HEK293 (cell line): ENCODE measurements around the gene PCID2.

ENCODE experiments used
- CTCF ChIA-PET: fragments of 350-600 bp; formaldehyde crosslinking; extraction: SDS; loops from one replicate; lab custom pipeline; 2021; ENCODE audit warnings: antibody characterized with exemption; lab: Yijun Ruan, JAX
- POLR2A ChIA-PET: fragments of 300-600 bp; formaldehyde crosslinking; extraction: SDS; loops from one replicate; lab custom pipeline; 2020; ENCODE audit warnings: antibody characterized with exemption, inconsistent platforms; lab: Yijun Ruan, JAX
- H3K27ac ChIP-seq: fragments of 200-500 bp; sonication (Bioruptor generic); 2 replicates; pipeline ENCODE4 v1.5.1; 2014; ENCODE audit warnings: low read depth, low read length, control low read depth, inconsistent platforms; ENCODE audit errors: extremely low read depth
- H3K36me3 ChIP-seq, 2 experiments: fragments of 200-500 bp in 1 of 2; sonication (Bioruptor generic) in 1 of 2; 1 replicate in 1 of 2; 2 replicates in 1 of 2; pipeline ENCODE4 v1.5.1; 2014 to 2017; ENCODE audit warnings: inconsistent platforms in 2 of 2, low read length in 2 of 2; ENCODE audit not compliant: control insufficient read depth in 2 of 2, insufficient read depth in 1 of 2
- H3K4me1 ChIP-seq: fragments of 200-500 bp; sonication (Bioruptor generic); 2 replicates; pipeline ENCODE4 v1.5.1; 2014; ENCODE audit warnings: mild to moderate bottlenecking, low read length, inconsistent platforms; ENCODE audit not compliant: control insufficient read depth, insufficient read depth
- H3K4me3 ChIP-seq: 2 replicates; pipeline ENCODE4 v1.5.1; 2011; ENCODE audit warnings: low read depth, mild to moderate bottlenecking, control low read depth, low read length, moderate library complexity
- H3K9me3 ChIP-seq: fragments of 200-500 bp; sonication (Bioruptor generic); 2 replicates; pipeline ENCODE4 v1.5.1; 2014; ENCODE audit warnings: low read depth, low read length, inconsistent platforms; ENCODE audit not compliant: control insufficient read depth, insufficient read depth
- EGR2 ChIP-seq: fragments of 450-650 bp; formaldehyde crosslinking; IDR thresholded peaks from 2 replicates; pipeline ENCODE4 v1.5.1; 2016; ENCODE audit warnings: low read depth, missing biosample characterization, missing genetic modification characterization
- GLIS1 ChIP-seq: fragments of 450-650 bp; formaldehyde crosslinking; IDR thresholded peaks from 2 replicates; pipeline ENCODE4 v1.5.1; 2016; ENCODE audit warnings: missing biosample characterization, missing genetic modification characterization
- MYNN ChIP-seq: fragments of 450-650 bp; formaldehyde crosslinking; IDR thresholded peaks from 2 replicates; pipeline ENCODE4 v1.5.1; 2016; ENCODE audit warnings: missing biosample characterization, missing genetic modification characterization, borderline replicate concordance
- MZF1 ChIP-seq: fragments of 450-650 bp; formaldehyde crosslinking; IDR thresholded peaks from 2 replicates; pipeline ENCODE4 v1.5.1; 2017; ENCODE audit warnings: missing biosample characterization, missing genetic modification characterization, borderline replicate concordance
- SETDB1 ChIP-seq: IDR thresholded peaks from one replicate; pipeline ENCODE4 v1.6.1; 2017; ENCODE audit warnings: mild to moderate bottlenecking, low read length, moderate library complexity, mixed read lengths; ENCODE audit not compliant: insufficient read length
- ZEB2 ChIP-seq: fragments of 450-650 bp; formaldehyde crosslinking; IDR thresholded peaks from 2 replicates; pipeline ENCODE4 v1.5.1; 2016; ENCODE audit warnings: missing biosample characterization, missing genetic modification characterization
- ZFP37 ChIP-seq: fragments of 450-650 bp; formaldehyde crosslinking; IDR thresholded peaks from 2 replicates; pipeline ENCODE4 v1.5.1; 2016; ENCODE audit warnings: missing biosample characterization, missing genetic modification characterization
- ZIC2 ChIP-seq: fragments of 450-650 bp; formaldehyde crosslinking; IDR thresholded peaks from 2 replicates; pipeline ENCODE4 v1.5.1; 2016; ENCODE audit warnings: missing biosample characterization, missing genetic modification characterization
- ZNF112 ChIP-seq: fragments of 450-650 bp; formaldehyde crosslinking; IDR thresholded peaks from 2 replicates; pipeline ENCODE4 v1.5.0; 2017; ENCODE audit warnings: missing biosample characterization, missing genetic modification characterization
- ZNF211 ChIP-seq: fragments of 450-650 bp; formaldehyde crosslinking; IDR thresholded peaks from 2 replicates; pipeline ENCODE4 v1.5.1; 2016; ENCODE audit warnings: low read depth, missing biosample characterization, missing genetic modification characterization
- ZNF341 ChIP-seq: fragments of 450-650 bp; formaldehyde crosslinking; IDR thresholded peaks from 2 replicates; pipeline ENCODE4; 2016; ENCODE audit warnings: low read depth, missing biosample characterization, missing genetic modification characterization
- ZNF416 ChIP-seq: fragments of 450-650 bp; formaldehyde crosslinking; IDR thresholded peaks from 2 replicates; pipeline ENCODE4 v1.5.1; 2016; ENCODE audit warnings: missing biosample characterization, missing genetic modification characterization
- ZNF423 ChIP-seq: fragments of 450-650 bp; formaldehyde crosslinking; IDR thresholded peaks from 2 replicates; pipeline ENCODE4 v1.5.1; 2016; ENCODE audit warnings: missing biosample characterization, missing genetic modification characterization
- ZNF473 ChIP-seq: fragments of 450-650 bp; formaldehyde crosslinking; IDR thresholded peaks from 2 replicates; pipeline ENCODE4 v1.5.1; 2017; ENCODE audit warnings: missing biosample characterization, missing genetic modification characterization
- ZNF514 ChIP-seq: fragments of 450-650 bp; formaldehyde crosslinking; IDR thresholded peaks from 2 replicates; pipeline ENCODE4 v1.5.1; 2016; ENCODE audit warnings: missing biosample characterization, missing genetic modification characterization
- ZNF654 ChIP-seq: fragments of 450-650 bp; formaldehyde crosslinking; IDR thresholded peaks from 2 replicates; pipeline ENCODE4 v1.5.1; 2016; ENCODE audit warnings: low read depth, missing biosample characterization, missing genetic modification characterization
- ZNF777 ChIP-seq: fragments of 450-650 bp; formaldehyde crosslinking; IDR thresholded peaks from 2 replicates; pipeline ENCODE4 v1.5.1; 2017; ENCODE audit warnings: missing biosample characterization, missing genetic modification characterization, borderline replicate concordance
- ZNF830 ChIP-seq: fragments of 450-650 bp; IDR thresholded peaks from 2 replicates; pipeline ENCODE4 v1.5.0; 2018; ENCODE audit warnings: missing biosample characterization, missing genetic modification characterization, low read depth, mild to moderate bottlenecking, moderate library complexity
- ZNF837 ChIP-seq: fragments of 450-650 bp; formaldehyde crosslinking; IDR thresholded peaks from 2 replicates; pipeline ENCODE4 v1.5.1; 2016; ENCODE audit warnings: missing biosample characterization, missing genetic modification characterization
- ZSCAN16 ChIP-seq: fragments of 450-650 bp; formaldehyde crosslinking; IDR thresholded peaks from 2 replicates; pipeline ENCODE4 v1.5.1; 2016; ENCODE audit warnings: missing biosample characterization, missing genetic modification characterization

Gene PCID2

GRCh38 chr13:113184568-113185440 lies 23.7 kb downstream of the PCID2 start:
- H3K4me1 ChIP-seq: no peaks in the 10 kb centered on the region
- no peak for TF ChIP-seq ZNF830
- TF ChIP-seq ZNF341 (tag by site-specific recombination): peak; percentile 31; the same call in 1 of the 2 replicates
- TF ChIP-seq ZNF423 (tag by site-specific recombination): no peak
- peak; percentile 63 for TF ChIP-seq GLIS1
- TF ChIP-seq ZIC2 (tag by site-specific recombination): peak; percentile 68
- no peak for TF ChIP-seq ZNF416 (tag by site-specific recombination)
- H3K27ac ChIP-seq: no peak overlapping the region
- no peak overlapping the region for H3K4me3 ChIP-seq
- POLR2A ChIA-PET: interaction anchor here (0.5 kb wide), 1 partner anchor 114 kb away, joined by 3 read pairs; no protein-coding TSS in a partner anchor
- CTCF ChIA-PET: interaction anchor here (0.7 kb wide), 1 partner anchor 242 kb away, joined by 4 read pairs; no protein-coding TSS in a partner anchor
- peaks cover 4 to 68% of the 10 kb centered on the region in 2 experiments for H3K36me3 ChIP-seq
- H3K9me3 ChIP-seq: no peaks in the 10 kb centered on the region

- Histone ChIP-seq H3K36me3 (peaks cover 4 to 75% of the 10 kb centered on the region in 2 experiments), H3K4me1 (no peaks in the 10 kb centered on the region), H3K4me3 (no peak overlapping the region), H3K27ac (no peak overlapping the region), H3K9me3 (no peaks in the 10 kb centered on the region)
- POLR2A ChIA-PET: no interaction called here
- CTCF ChIA-PET: interaction anchor here (1.0 kb wide), 2 partner anchors 20 to 148 kb away, joined by 3 read pairs; no protein-coding TSS in a partner anchor
- TF ChIP-seq ZNF837 (tag by site-specific recombination) (no peak), ZIC2 (tag by site-specific recombination) (no peak), ZNF423 (tag by site-specific recombination) (no peak), ZSCAN16 (tag by site-specific recombination) (no peak), ZEB2 (tag by site-specific recombination) (no peak), ZNF112 (tag by site-specific recombination) (no peak), MYNN (tag by site-specific recombination) (no peak), MZF1 (tag by site-specific recombination) (no peak), ZFP37 (tag by site-specific recombination) (no peak), ZNF211 (no peak), ZNF473 (tag by site-specific recombination) (no peak), ZNF654 (tag by site-specific recombination) (no peak), ZNF777 (tag by site-specific recombination) (no peak)
Observed at GRCh38 chr13:113183450-113184129, 24.9 kb downstream of the PCID2 start.

- POLR2A ChIA-PET: no interaction called here
- Histone ChIP-seq H3K27ac (no peak overlapping the region), H3K4me3 (no peak overlapping the region), H3K36me3 (peaks cover 4 to 79% of the 10 kb centered on the region in 2 experiments), H3K9me3 (no peaks in the 10 kb centered on the region), H3K4me1 (no peaks in the 10 kb centered on the region)
- TF ChIP-seq SETDB1 (no peak), ZNF514 (no peak), EGR2 (tag by site-specific recombination) (no peak)
- CTCF ChIA-PET: interaction anchor here (0.5 kb wide), 1 partner anchor 147 kb away, joined by 3 read pairs; no protein-coding TSS in a partner anchor
Observed at GRCh38 chr13:113182046-113182445, 26.4 kb downstream of the PCID2 start.
